Pulmonary artery endothelial cell (primary cell): ENCODE measurements around the gene ATP13A1. TPM values are rescaled to one million over a fixed set of nuclear protein-coding genes. Genes with fewer than 3 reads are reported as not detected.
"Not testable (repeated sequence)": the region's sequence is repeated elsewhere in the genome, so short reads cannot be mapped to it uniquely, and the experiment has no call there.

Experiments
- DNase-seq: peaks from one replicate; pipeline ENCODE4 v3.0.0-alpha.2; 2011; ENCODE audit warnings: low read depth, low spot score
- total RNA-seq: library from RNA; depleted of rRNA; stranded (reverse); fragments of >200 nt; gene quantifications from 2 replicates; pipeline ENCODE4 v1.2.3, GENCODE V29; 2014

The ATP13A1 gene
- total RNA-seq, 1 donor from 2014 or later = 21.9 TPM

DNA sequence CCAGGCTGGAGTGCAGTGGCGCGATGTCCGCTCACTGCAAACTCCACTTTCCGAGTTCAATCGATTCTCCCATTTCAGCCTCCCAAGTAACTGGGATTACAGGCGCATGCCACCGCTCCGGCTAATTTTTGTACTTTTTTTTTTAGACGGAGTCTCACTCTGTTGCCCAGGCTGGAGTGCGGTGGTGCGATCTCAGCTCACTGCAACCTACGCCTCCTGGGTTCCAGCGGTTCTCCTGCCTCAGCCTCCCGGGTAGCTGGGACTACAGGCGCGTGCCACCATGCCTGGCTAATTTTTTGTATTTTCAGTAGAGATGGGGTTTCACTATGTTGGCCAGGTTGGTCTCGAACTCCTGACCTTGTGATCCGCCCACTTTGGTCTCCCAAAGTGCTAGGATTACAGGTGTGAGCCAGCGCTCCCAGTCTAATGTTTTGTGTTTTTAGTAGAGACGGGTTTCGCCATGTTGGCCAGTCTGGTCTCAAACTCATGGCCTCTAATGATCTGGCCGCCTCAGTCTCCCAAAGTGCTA is 2.0 kb upstream of the ATP13A1 start:
- DNase-seq = not testable (repeated sequence)

DNA sequence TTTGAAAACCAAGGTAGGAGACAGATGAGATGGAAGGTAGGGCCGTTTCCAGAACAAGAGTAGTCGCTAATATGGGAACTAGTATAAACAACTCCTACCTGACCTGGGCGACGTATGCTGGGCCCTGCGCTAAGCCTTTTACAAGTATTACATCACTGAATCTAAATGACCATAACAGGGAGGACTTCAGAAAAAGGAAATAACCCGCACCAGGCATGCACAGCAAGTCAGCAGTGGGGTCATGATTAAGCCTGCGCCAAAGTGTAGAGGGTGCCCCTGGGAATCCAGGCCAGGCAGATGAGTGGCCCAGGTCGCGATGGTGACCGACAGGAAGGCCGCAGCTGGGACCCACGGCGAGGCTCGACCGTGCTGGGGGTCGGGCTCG is 613 bp downstream of the ATP13A1 start:
- no peak for DNase-seq

DNA sequence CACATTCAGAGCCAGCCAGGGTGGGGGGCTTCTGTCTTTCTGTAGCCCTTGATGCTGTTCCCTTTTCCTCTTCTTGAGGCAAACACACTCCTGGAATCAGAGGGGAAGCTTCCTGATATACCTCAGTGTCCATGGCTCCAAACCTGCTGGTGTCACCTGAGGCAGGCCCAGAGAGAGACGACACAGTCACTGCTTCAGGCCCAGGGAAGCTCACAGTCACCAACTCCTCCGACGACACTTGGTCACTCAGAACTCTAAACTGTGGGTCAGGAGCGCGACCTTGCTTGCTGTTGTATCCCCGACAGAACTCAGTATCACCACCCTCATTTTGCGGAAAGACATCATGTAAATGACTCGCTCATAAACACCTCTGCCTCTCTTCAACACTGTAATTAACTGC is 1.1 kb downstream of the ATP13A1 start:
- DNase-seq = no peak

DNA sequence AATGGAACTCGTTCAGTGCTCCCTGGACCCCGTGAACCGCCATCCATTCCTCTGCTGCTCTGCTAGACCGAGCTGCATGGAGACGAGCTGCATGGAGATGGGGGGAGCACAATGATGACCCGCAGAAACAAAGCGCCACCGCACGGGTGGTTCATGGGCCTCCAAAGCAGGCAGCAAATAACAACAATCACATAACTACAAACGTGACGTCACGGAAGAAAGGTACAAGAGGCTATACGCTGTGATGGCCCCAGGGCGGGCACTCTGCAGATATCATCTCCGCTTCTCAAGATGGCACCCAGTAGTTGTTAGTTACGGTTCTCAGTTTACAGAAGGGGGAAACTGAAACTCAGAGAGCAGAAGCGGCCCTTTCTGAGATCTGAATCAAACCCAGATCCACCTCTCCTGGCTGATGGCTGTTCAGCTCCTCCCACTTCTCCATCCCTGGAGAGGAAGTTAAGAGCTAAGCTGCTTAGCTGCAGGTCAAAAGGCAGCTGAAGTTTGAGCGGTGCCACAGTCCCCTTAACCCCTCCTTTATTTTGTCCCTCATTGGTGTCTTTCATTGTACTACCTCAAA is 1.7 kb downstream of the ATP13A1 start:
- DNase-seq = no peak

DNA sequence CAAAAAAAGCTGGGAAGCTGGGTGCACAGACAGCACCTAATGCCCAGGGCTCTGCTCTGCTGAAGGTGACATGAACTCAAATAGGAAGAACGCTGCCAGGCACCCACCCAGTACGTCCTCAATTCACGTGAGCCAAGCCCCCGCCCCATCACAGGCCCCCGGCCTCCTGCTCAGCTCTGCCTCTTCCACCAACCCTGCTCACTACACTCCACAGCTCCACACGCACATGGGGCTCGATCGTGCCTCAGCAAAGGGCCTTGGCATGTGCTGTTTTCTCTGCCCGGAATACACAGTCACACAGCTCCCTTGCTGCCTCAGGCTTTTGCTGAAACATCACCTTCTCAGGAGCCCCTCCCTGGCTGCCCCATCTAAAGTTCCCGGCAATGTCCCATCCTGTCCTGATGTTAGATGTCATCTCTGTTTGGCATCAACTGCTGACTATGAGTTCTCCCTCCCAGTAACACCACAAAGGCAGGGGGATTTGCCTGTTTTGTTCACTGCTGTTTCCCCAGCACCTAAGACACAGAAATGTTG is 2.3 kb downstream of the ATP13A1 start:
- no peak for DNase-seq

DNA sequence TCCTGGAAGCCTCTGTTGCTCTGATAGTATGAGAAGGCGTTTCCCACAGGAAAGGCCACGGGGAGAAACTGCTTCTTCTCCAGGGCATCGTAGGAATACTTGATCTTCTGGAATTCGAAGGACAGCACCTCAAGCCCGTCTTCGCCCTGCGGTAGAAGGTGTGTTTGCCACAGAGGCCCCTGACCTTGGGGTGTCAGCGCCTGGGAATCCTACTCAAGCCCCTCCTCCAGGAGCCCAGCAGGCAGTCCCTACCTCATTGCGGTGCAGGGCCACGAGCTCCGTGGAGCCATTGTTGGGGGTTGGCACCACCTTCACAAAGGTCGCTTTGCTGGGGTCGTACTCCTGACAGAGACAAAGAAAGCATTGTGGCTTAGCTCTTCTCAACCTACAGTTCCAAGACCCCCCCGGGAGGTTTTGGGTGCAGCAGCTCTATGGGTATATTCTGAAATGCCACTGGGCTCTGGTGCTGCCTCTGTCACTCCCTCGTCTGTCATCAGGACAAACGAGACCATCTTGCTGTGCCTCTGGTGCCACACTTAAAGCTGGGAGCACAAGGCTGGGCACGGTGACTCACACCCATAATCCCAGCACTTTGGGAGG is 3.7 kb downstream of the ATP13A1 start:
- no peak for DNase-seq

DNA sequence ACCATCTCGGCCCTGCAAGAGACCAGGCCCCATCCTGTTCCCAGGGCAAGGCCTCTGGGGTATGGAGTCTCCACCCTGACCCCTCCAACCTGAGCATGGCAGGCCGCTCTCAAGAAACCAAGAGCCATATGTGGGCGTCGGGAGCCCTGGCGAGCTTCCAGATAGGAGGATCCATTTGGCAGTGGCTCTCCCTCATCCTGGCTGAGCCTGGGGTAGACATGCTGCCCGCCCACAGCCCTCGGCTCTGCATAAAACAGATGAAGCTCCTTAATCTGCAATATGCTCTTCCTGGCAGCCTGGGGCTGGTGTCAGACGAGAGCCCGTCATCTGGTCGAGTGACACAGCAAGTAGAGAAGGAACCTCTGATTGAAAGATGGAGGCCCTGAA is 6.1 kb downstream of the ATP13A1 start:
- DNase-seq = no peak

DNA sequence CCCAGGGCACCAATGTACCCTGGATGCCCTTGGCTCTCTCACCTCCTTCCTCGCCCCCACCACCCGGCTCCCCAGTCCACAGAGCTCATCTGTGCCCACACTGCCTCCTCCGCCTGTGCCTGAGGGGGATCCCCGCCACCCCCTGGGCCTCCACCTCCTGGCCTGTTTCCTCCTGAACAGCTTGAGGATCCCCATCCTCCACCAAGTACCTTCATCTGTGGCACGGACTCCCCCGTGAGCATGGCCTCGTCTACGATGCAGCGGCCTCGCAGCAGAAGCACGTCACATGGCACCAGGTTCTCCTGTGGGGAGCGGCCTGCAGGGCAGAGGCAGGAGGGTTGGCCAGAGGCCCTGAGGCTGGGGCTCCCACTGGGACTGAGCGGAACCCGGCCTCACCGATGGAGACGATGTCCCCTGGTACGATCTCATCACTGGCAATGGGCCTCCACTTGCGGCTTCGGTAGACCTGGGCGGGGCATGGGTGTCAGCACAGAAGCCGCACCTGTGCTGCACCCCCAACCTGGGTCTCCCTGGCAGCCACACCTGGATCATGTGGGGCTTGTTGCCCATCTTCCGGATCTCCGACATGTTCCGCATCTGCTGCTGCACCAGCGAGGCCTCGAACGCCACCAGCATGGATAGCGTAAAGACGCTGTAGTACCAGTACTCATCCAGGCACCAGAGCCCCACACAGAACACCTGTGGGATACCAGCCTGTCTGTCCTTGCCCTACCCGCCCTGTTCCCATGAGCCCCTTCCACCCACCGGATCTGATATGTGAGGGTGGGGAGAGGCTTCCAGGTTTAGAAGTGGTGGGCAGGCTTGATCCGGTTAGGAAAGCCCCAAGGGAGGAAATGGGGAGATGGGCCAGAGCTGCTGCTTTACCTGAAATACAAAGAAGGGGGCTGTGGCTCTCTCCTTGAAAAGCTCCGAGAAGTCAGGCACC is 6.8 kb downstream of the ATP13A1 start:
- DNase-seq = no peak

DNA sequence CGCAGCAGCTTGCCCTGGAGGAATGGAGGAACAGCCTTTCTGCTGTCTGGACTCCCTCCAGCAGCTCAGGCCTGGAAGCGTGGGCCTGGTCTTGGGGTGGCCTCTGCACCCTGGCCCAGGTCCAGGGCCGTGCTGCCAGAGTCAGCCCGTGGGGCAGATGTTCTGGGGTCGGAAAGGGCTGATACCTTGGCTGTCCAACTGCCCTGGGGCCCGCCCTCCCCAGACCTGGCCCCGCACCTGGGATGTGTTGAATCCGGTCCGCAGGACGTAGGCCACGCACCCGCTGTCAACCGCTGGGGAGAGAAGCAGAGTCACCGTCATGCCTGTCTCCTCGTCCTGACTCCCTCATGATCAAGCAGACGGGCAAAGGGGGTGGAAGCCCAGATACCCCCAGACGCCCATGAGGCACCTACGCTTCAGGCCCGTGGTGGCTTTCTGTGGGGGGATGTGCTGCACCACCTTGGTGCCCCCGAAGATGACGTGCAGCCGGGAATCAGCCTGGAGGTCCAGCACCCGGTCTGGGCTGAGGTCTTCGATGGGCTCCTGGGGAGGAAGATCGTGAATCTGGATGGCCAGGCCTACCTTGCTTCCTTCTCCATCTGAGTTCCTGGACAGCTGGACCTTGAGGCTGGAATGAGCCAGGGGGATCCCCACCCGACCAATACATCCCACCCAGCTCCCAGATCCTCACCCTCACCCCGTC is 7.7 kb downstream of the ATP13A1 start:
- no peak for DNase-seq

DNA sequence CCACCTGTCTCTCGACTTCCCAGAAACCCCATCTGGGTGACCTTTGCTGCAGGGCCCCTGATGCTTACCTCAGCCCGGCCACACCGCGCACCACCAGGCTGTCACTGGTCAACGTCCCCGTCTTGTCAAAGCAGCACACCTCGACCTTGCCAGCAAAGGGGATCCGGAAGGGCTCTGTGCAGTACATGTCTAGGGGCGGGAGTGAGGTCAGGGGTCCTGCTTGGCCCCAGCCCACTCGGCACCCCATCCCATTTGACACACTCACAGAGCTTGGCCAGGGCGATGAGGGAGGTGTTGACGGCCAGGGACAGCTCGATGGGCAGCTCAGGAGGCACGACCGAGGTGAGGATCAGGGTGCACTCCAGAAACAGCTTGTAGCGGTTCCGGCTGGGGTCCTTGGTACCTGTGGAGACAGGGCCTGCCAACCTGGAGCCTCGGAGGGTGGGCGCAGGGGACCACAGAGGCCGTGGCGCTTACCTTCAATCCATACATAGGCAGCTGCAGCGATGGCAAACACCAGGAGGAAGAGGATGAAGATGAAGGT is 8.4 kb downstream of the ATP13A1 start:
- no peak for DNase-seq

DNA sequence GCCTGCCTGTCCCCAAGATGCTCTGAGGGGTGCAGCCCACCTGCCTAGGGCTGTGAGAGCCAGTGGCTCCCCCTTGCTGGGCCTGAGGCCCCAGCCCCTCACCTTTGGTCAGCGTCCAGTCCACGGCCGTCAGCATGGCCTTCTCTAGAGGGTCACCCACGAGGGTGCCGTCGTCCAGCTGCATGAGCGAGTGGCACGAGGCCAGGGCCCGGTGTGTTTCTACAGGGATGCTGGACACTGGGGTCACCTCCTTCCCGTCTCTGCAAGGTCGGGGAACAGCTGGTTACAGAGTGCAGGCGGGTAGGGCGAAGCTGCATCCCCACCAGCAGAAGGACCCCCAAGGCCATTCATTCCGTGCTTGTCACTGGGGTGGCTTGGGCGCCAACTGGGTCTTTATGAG is 9.0 kb downstream of the ATP13A1 start:
- no peak for DNase-seq

DNA sequence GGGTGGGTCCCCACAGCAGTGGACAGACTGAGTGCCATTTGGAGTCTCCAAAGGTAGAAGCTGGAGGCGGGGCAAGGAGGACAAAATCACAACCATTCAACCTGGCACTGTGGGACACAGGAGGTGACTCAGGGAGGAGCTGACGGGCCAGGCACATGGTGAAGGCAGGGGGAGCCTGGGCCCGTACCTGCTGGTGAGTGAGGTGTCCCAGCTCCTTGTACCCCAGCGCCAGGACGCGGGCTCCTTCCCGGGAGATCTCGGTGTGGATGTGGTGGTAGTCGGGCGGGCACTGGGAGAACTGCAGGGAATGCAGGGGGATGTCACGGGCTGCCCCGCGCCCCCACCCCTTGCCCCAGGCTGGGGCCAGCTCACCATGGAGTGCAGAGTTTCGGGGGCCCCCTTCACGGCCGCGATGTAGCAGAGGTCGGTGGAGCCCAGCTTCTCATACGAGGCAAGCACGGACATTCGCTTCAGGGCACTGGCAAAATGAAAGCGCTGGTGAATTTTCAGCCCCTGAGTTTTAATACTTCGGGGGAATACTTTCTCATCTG is 9.8 kb downstream of the ATP13A1 start:
- no peak for DNase-seq

DNA sequence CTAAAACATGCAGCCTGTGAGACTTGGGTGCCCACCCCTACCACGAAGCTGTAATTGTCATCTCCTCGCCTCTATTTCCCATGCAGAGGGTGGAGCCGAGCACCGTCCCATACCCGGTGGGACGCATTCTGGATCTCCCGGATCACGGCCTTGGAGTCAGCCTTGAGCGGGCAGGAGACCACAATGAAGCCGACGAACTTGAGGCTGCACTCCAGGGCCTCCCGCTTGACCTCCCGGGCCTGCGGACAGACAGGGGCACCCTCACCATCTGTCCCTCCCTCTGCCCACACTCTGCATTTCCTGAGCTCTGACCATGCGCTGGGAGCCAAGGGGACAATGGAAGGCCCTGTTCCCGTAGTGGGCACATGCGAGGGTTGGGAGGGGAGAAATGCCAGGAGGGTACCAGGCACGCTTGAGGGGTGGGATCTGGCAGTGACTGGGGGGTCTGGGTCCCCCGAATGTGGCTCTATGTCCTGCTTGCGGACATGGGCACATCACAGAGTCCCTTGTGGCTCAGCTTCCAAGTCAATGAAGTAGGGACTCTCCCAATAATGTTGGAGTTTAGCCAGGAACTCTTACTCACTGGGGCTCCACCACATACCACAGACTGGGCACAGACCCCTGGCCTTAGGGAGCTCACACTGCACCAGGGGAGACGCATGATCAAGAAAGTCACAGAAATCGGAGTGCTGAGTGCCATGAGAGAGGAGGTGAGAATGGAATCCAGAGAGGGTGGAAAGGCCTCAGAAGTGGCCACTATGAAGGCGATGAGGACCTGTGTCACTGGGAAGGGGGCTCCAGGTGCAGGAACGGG is 10.8 kb downstream of the ATP13A1 start:
- no peak for DNase-seq

DNA sequence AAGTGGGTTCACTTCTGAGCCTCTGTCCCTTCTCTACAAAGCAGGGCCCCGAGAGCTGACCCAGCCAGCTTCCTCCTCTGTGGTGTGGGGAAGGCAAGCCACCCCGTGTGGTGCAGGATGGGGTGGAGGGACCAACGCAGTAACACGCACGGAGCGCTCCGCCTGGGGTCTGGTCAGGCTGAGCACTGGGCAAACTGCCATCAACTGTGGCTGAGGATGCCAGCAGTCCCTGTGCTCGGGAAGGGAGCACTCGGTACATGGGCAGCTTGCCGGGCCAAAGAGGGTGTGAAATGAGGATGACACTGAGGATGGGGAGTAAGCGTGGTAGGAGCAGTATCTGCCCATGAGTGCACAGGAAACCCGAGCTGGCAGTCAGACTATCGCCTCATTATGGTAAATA is 12.4 kb downstream of the ATP13A1 start:
- DNase-seq = no peak

DNA sequence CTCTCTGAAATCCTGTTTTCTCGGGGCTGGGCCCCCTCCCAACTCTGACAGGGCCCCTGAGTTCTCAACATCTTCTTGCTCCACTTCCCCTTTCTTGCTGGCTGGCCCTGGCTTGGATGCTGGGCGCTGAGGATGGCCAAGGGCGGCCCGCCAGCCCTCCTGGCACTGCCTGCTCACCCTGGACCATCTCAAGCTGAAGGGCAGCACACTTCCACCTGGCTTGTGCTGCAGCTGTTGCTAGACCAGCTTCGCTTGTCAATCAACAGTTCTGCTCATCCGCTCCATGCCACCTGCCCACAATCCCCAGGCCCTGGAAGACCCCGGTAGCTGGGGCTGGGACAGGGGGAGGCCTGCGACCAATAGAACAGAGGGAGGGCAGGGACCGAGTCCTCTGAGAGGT is 13.1 kb downstream of the ATP13A1 start:
- DNase-seq = no peak

DNA sequence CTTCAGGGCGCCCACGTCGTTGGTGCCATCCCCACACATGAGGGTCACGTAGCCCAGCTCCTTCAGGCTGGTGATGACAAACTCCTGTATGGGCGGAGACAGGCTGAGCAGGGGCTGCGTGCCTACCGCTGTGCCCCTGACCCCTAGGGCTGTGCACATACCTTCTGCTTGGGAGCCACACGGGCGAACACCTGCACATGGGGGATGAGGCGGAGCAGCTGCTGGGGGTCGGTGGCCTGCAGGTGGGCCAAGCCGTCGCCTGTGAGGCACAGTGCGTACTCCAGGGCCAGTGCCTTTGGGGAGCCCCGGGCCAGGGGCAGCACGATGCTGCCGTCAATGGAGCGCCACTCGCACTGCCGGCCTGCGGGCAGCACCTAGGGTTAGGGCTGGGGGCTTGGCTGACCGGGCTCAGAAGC is 13.9 kb downstream of the ATP13A1 start:
- DNase-seq = no peak

DNA sequence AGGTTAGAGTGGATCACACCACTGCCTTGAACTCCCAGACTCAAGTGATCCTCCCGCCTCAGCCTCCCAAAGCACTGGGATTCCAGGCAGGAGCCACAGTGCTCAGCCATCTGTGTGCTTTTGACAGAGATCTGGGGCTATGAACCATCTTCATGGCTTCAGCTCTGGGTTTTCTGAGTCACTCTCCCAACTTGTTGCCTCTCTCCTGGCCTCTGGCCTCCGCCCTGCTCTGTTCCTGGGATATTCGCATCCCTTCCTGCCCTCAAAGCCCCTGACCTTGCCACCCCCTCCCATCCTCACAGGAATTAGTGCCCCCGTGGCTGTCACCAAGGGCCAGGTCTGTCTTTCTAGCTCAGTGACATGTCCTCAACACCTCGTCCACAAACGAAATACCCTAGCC is 14.3 kb downstream of the ATP13A1 start:
- no peak for DNase-seq

DNA sequence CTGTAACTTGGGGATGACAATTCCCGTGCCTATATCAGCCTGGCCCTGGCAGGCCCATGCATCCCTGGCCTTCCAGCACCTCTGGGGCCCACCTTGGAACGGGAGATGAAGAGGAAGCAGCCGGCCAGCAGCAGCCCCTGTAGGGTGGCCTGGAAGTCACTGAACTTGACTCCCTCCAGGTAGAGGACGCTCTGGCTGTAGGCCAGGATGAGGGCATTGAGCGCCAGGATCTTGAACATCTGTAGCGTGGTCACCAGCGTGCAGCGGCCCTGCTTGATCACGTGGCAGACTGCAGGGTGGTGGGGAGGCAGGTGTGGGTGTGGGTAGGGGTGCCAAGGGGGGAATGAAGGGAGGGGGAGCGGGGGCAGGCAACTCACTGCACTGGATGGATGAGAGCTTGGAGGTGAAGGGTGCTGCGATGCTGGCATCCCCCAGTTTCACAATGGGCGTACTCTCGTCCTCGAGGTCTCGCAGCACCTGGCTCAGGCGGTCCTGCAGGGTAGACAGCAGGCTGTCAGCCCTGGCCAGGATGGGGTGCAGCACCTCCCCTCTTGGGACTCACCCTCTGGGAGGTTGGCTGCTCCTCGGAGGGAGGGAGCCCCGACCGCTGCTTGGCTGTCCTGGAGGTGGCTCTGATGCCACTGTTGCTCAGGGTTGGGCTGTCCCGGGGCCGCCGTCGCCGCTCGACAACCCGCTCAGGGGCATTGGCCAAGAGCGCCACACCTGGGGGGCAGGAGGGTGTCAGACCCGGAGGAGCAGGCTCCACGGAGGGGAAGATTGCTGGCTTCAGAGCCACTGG is 16.2 kb downstream of the ATP13A1 start:
- DNase-seq = no peak

DNA sequence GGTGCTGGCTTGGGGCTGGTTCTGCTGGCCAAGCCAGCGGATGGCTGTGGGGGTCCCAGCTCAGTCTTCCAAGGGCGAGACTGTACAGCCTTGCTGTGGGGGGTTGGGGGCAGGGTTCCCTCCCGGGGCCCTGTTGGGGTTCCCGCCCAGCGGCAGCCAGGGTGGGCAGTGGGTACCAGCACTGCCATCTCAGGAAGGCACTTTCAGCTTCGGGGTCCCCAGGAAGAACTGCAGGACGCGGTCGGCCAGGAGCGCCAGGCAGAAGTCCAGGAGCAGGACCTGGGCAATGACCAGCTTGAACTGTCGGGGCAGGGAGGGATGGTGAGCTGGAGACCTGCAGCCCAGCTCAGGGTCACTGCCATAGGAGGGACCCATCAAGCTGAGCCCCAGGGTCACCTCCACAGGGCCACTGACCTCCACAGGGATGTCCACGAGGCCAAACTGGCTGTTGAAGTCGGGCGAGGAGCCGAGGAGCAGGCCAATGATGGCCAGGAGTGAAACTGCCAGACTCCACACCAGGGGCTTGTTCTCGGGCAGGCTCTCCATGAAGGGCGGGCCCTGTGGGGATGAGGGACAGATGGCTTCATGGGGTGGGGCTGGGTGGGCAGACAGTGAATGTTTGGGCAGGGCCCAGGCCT is 18.1 kb downstream of the ATP13A1 start:
- no peak for DNase-seq
